ENCODE data around the gene GLB1L. TPM values are rescaled to one million over a fixed set of nuclear protein-coding genes. Genes with fewer than 3 reads are reported as not detected.

GLB1L gene
- polyA plus RNA-seq, 3 donors, result 17.4 to 28.5 (median 27.1) TPM

GRCh38 chr2:219228041-219228910 is 17.0 kb downstream of the GLB1L start:
- DNase-seq, result no peak

DNA sequence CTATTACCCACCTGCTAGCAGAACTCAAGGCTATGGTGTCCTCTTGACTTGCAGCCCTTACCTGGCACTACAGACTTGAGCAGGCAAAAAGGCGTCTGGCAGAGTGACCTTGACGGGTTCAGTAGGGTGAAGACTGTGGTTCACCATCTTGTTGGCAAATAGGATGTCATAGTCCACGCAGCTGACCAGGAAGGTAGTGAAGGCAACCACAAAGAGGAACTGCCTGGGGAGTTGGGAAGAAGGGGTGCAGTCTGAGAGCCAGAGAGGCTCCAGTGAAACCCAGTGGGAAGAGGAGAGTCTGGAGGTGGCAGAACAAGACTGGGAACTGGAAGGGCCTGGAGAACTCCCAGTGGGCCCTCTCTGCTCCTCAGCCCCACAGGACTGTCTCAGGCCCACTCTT is 19.9 kb downstream of the GLB1L start:
- no peak for DNase-seq

DNA sequence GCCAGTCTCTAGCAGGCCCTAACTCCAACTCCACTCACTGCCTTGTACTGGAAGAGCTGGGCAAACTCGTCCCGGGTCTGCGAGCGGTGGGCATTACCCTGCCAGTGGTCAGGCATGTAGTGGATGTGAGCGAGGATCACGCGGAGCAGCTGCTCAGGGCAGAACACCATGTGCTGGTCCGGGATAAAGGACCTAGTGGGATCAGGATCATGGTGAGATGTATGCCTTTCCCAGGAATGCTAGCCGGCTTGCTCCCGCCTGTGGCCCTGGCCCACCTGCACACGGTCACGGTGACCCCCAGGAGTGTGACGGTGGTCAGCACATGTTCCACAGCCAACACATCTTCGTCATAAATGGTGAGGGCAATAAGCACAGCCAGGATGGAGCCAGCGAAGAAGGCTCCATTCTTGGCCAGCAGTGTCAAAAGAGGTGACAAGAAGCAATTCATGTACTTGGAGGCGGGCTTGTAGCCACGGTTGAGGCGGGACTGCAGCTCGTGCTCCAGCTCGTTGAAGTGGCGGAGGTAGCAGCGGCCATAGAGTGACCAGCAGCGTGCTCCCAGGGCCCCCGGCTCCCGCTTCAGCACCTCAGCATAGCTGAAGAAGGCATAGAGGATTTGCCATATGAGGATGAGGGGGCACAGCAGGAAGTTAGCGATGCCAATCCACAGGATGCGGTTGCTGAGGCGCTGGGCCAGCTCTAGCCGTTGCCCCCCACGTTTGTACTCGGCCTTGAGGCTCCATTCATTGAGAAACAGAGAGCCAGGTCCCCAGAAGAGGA is 21.2 kb downstream of the GLB1L start:
- DNase-seq, result no peak

DNA sequence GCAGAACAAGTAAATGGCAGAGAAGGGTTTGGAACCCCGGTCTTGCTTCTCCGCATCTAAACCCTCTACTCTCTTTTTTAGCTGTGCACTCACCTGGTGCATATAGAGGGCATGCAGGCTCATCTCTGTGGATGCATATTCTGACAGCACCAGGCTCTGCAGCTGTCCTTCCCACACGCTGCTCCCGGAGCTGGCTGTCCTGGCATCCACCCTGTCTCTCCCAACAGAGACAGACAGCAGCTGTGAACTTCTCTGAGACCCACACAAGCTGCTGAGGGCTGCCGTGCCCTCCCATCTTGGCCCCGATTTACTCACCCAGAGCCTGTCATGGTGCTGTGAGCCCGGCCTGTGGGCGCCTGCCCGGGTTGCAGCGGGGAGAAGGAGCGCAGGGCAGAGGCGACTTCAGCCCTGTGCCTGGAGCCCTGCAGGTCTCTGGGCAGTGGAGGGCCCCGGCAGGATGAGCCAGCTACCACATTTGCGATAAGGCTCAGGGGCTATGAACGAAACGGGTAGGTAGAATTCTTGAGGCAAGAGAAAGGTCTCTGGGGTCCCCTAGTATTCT is 23.2 kb downstream of the GLB1L start:
- DNase-seq, result no peak

DNA sequence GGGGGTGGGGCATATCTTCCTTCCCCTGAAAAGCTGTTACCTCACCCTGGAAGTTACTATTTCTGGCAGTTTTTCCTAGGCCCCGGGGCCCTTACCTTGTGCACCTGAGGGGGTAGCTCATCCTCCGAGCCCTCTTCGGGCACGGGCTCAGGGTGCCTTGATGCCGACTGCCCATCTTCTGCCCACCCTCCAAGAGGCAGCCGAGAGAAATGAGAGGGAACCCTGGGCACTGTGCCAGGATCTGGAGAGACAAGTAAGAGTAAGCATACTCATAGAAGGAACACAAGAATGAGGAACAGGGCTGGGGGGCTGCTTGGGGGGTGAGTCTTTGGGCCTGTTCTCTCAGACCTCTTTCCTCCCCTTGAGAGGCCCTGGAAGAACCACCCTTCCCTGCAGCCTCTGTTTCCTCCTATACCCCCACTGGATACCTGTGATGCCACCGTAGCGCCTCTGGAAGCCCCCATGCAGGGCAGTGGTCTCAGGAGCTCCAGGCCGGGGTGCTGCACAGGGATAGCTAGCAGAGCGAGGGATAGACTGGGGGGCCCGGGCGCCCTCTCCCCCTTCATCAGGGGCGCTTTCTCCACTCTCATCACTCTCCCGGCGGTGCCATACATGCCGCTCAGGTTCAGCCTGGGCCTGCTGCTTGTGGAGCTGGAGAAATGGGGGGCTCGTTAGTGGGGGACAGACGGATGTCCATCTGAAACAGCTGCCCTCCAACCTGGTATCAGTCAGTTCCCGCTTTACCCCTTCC is 24.4 kb downstream of the GLB1L start:
- DNase-seq, result no peak

DNA sequence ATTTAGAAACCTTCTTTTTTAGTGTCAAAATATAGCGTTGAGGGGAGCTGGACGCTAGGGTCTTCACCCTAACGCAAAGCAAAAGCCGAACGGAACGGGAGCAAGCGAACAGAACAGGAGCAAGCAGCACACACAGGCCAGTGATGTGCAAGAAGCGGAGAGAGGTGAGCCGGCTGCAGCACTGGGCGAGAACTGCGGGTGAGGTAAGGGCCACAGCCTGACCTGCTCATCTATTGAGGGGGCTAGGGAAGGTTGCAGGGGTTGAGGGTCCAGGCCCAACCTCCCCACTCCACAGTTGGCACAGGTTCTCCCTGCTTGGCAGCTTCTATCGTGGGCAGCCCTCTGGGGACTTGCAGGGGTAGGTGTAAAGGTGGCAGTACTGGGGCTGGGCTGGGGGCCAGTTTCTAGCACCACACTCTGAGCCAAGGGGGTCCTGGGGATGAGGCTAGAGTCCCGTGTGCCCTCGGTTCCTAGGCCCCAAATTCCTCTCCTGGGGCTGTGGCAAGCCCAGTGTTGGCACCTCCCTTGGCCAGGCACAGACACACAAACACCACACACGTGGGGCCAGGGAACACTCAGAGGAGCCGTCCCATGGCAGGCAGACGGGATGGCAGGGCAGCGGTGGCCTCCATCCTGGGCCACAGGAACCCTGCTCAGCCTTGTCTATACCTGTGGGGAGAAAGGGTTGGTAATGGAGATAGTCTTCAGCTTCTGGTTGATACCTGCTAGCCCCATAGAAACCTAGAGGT is 25.3 kb downstream of the GLB1L start:
- no peak for DNase-seq

DNA sequence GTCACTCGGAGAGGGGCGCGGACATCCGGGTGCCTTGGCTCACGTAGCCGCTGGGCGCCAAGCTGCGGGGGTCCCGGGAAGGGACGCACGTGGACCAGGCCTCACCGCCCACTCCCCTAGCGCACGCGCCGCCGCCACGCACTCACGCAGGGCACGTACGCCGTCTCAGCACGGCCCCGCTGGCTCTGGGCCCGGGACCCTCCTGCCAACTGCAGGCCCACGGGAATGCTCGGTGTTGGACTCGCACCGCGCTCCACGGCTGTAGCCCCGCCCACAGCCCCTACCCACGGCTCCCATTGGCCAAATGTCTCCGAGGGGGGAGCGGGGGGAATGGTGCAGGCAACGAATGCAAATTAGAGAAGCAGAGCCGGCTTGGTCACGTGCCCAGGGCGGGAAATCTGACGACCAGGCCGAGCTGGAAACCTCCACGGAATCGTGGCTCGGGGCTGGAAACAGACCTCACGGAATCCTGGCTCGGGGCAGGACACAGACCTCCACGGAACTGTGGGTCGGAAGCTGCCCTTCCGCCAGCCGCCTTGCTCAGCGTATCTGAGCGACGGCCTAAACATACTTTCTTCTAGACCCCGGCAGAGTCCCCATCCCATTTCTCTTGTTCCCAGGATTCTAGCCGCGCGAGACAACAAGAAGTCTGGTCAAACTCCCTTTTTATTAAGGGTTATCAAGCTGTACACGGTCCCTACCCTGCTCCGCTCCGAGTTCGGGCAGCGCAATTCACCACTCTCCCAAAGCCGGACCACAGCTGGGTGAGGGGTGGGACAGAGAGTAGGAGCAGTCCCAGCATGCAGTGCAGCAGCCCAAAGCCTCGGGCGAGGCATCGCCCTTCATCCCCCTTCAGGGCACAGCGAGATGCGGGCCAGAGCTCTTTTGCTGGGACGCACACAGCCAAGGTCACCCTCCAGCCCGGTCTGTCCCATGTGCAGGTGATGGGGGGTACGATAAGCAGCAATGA is 26.2 kb downstream of the GLB1L start, which contains the start of gene ABCB6:
Gene ABCB6, minus strand, starts transcription at position 227 of the 970 bp plus-strand sequence. CDS start 285 bp downstream, outside the sequence.
- peak; percentile 95 for DNase-seq

GRCh38 chr2:219218217-219218731 is 27.0 kb downstream of the GLB1L start:
- DNase-seq, result no peak

DNA sequence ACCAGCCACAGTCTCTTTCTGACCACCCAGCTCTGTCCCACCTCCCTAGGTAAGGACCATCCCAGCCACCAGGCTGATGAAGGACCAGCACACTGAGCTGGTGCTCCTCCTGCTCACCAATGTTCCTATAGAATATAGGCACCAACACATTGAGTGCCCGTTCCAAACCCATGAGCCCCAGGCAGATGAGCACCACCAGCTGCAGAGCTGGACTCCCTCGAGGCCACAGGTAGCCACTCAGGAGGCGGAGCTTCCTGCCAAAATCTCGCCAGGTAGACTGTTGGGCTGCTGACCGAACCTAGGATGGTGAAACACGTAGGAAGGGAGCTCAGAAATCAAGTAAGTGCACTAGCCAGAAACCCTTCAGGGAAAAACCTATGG is 28.7 kb downstream of the GLB1L start:
- DNase-seq, result no peak

DNA sequence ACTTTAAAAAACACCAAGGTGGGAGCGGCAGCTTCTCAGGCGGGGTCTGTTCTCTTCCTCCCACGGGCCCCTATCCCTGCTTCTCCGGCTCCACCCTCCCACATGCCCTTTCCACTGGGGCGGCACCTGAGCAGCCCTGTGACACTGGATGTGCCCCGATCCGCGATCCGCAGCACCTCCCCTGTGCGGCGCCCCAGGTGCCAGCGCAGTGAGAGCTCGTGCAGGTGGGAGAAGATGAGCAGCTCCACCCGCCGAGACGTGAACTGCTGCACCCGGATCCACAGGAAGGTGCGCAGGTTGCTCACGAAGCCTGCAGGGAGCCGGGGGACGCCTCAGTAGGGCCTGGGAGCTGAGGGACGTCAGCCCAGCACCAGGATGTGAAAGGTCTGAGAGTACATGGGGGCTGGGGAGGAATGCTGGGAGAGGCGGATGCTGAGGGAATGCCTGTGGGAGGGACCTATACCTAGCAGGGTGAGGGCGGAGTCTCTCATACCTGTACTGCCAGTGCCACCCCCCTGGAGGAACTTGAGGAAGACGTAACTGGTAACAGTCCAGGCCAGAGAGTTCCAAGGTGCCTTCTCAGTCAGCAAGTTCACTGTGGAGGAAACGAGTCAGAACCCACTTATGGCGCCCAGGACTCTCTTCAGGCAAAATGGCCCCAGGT is 29.2 kb downstream of the GLB1L start:
- DNase-seq, result no peak

DNA sequence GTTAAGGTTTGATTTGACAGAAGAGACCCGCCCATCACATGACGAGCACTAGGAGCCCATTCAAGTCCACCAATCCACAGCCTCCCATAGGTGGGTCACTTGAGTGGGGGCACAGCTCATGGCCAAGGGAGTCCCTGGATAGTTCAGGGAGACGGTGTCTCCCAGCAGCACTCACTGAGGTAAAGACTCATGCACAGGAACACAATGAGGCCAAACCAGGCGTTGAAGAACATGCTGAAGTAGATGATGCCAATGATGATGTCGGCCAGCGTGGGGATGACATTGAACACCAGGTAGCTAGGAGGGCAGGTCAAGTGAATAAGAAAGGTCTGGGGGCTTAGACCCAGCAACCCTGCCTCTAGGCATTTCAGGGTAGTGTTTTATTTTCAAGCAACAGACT is 30.5 kb downstream of the GLB1L start:
- no peak for DNase-seq

- no peak for DNase-seq
These were observed 31.1 kb downstream of the GLB1L start for GRCh38 chr2:219214141-219214540.

GRCh38 chr2:219213486-219214071 is 31.7 kb downstream of the GLB1L start:
- DNase-seq, result no peak

DNA sequence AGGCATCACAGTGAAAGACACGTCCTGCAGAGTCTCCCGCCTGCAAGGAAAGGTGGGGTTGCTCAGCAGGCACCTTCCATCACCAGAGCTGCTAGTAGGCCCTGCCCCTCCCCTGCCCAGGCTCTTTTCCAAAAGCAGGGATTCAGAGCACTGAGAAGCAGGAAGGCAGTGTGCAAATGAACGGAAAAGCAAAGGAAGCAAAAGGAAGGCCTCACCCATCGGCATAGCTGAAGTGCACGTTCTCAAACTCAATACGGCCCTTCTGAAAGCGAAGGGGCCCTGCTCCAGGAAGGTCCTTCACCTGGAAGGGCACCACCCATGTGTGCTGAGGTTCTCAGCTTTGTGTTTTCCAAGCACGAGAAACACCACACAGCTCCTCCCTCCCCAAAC is 32.2 kb downstream of the GLB1L start:
- no peak for DNase-seq

GRCh38 chr2:219210886-219211362 is 34.3 kb downstream of the GLB1L start:
- DNase-seq, result no peak

- no peak for DNase-seq
These were observed 34.9 kb downstream of the GLB1L start for GRCh38 chr2:219210196-219210885.

DNA sequence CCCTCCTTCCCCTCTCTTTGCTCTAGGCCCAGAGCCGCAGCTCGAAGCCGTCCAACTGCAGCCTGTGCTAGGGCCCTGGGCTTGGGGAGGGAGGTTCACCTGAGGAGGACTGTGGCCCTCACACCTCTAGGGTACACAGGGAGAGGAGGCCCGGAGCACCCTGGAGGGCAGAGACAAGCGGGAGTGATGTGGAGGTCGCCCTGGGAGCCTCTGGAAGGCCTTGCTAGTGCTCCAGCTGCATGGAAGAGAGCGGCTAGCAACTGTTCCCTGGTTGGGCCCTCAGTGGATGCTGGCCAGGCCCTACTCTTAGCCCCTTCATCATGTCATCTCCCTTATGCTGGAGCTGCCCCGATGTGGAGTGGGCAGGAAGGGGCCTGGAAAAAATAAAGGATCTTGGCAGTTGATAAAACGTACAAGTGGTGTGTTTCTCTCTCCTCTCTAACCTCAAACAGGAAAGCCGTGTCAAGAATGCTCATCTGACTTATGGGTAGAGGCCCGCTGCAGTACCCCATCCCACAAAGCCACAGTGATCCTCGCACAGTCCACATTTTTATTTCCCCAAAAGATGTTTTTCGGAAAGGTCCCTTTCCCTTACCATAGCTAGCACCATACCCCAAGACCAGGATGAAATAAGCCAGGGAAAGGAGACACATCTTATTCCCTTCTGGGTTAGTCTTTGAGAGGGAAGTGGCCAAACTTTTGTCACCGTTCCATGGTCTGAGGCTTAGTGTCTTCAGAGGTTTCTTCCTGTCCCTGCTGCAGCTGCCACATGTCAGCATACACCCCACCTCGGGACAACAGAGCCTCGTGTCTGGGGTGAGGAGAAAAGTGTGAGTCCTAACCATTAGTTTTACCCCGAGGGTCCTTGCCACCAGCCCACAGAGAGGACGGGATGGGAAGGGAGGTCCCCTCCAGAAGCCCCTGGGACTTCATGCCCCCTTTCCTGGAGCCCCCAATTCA is 35.7 kb downstream of the GLB1L start:
- DNase-seq, result no peak

Measured in renal pelvis (tissue), 4 donors.